Mesodermal cell (in vitro differentiated cells): ENCODE measurements around the gene OPCML.

Source experiments
- H3K27ac ChIP-seq: 2 replicates; pipeline ENCODE4 v1.7.0; 2013; ENCODE audit warnings: mild to moderate bottlenecking, low read depth, low read length, moderate library complexity; ENCODE audit not compliant: severe bottlenecking
- H3K36me3 ChIP-seq: 2 replicates; pipeline ENCODE4 v1.7.1; 2013; ENCODE audit warnings: mild to moderate bottlenecking, low read length, moderate library complexity; ENCODE audit not compliant: control insufficient read depth, insufficient read depth
- H3K4me1 ChIP-seq: one replicate; pipeline ENCODE4 v1.7.1; 2013; ENCODE audit warnings: mild to moderate bottlenecking, low read length; ENCODE audit not compliant: insufficient read depth, control insufficient read depth, poor library complexity, severe bottlenecking
- H3K4me3 ChIP-seq: 2 replicates; pipeline ENCODE4 v1.7.0; 2013; ENCODE audit warnings: low read length, control low read depth, mild to moderate bottlenecking; ENCODE audit not compliant: insufficient read depth, poor library complexity, severe bottlenecking; ENCODE audit errors: extremely low read depth
- H3K9me3 ChIP-seq: 2 replicates; pipeline ENCODE4 v1.7.1; 2013; ENCODE audit warnings: mild to moderate bottlenecking, low read length, moderate library complexity; ENCODE audit not compliant: control insufficient read depth
- WGBS, 2 experiments: methylation state at CpG; one replicate each; pipeline ENCODE4 v1.1.5; 2013; ENCODE audit warnings: missing lambda C conversion rate in 2 of 2; ENCODE audit not compliant: insufficient coverage in 2 of 2; 5-methylcytosine and 5-hydroxymethylcytosine counted together

Gene OPCML

DNA sequence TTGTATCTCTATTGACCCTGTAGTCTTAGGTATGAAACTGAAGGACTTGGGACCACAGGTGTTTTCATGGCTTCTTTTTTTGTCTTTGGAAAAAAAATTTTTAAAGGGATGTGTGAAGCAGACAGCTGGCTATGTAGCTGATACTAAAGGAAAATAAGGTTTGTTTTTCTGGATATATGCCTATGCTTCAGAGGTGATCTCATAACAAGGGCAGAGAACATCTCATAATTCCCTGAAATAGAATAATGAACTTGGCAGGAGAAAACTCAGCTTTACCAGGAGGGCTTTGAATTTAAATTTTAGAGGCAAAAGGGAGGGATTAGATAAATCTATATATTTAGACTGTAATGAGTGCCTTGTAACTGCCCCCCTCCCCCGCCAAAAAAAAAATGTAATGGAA, 714.9 kb downstream of the OPCML start:
- H3K36me3 ChIP-seq = no peaks in the 10 kb centered on the region
- H3K4me3 ChIP-seq = no peak overlapping the region
- H3K9me3 ChIP-seq = no peaks in the 10 kb centered on the region
- no CpG with 5 or more reads among the region's 1 CpG for WGBS, 2 experiments
- no peak overlapping the region for H3K27ac ChIP-seq
- H3K4me1 ChIP-seq = peaks cover 15% of the 10 kb centered on the region

DNA sequence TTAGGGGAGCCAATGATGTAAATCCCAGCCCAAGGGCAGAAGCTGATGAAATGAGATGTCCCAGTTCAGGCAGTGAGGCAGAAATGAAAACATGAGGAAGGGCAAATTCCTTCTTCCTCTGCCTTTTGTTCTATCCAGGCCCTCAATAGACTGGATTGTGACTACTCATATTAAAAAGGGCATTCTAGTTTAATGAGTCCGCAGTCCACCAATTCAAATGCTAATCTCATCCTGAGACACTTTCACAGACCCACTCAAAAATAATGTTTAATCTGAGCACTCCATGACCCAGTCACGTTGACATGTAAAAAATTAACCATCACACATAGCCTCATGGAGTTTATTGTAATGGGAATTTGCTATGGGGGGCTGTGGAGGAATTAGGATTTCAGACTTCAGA, 717.9 kb downstream of the OPCML start:
- H3K4me3 ChIP-seq = no peak overlapping the region
- WGBS, 2 experiments = no CpG with 5 or more reads among the region's 2 CpGs
- H3K27ac ChIP-seq = no peak overlapping the region
- no peaks in the 10 kb centered on the region for H3K36me3 ChIP-seq
- H3K9me3 ChIP-seq = no peaks in the 10 kb centered on the region
- peaks cover 2% of the 10 kb centered on the region for H3K4me1 ChIP-seq

DNA sequence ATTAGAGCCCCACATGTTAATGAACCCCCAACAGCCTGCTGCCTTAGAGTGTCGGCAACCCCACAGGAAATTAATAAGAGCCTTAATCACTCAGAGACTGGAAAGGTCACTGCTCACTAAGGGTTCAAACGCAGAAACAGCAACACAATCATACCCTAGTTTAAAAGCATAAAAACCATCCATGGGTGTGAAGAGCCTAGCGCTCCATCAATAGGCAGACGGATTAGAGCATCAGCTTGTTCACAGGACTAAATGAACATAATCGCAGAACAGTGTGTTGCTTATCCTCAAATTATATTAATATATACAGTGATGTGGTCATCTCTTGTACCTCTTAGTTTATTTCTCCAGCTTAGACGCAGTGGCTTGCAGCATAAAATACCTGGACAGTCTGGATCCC, 720.7 kb downstream of the OPCML start:
- Histone ChIP-seq H3K27ac (no peak overlapping the region), H3K36me3 (no peaks in the 10 kb centered on the region), H3K4me1 (peaks cover 2% of the 10 kb centered on the region), H3K9me3 (no peaks in the 10 kb centered on the region), H3K4me3 (no peak overlapping the region)
- WGBS, 2 experiments = 89% methylated on average over 3 to 4 of the region's 6 CpGs

DNA sequence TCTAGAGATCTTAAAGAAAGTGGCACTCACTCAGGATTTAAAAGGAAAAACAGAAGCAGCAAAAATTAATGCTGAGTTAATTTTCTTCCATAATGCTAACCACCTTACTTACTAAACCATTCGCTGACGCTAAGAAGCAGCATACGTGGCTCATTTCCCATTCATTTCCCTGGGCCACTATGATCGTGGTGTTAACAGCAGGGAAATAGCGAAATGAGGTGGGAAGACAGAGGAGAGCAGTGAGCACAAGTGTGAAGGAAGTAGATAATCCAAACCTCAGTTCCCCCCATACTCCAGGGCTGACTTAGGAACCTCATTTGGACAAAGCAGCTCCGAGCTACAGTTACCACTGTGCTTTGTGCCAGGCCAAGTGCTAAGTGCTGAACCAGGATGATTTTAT, 723.2 kb downstream of the OPCML start:
- H3K4me3 ChIP-seq = no peak overlapping the region
- H3K36me3 ChIP-seq = no peaks in the 10 kb centered on the region
- H3K9me3 ChIP-seq = peaks cover 3% of the 10 kb centered on the region
- H3K27ac ChIP-seq = no peak overlapping the region
- peaks cover under 1% of the 10 kb centered on the region for H3K4me1 ChIP-seq
- 95 to 100% methylated on average over 4 of the region's 6 CpGs for WGBS, 2 experiments

DNA sequence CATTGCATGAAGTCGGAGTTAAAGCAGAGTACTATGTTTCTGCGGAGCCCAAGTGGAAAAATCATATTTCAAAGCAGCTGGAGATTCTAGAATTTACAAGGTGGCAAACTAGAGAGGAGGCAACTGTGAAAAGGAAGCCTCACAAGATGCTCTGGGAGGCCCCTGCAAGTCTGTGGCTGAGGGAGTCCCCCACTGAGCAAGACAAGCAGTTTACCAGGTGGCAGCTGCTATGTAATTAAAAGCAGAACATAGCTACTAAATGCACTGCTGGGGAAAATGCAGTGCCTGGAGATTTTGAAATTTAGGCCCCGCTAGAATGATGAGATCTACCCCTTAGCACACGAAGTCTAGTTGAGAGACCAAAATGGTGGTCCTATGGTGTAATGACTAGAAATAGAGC, 728.0 kb downstream of the OPCML start:
- no peak overlapping the region for H3K27ac ChIP-seq
- 72 to 90% methylated on average over 2 to 4 of the region's 4 CpGs for WGBS, 2 experiments
- peaks cover 3% of the 10 kb centered on the region for H3K9me3 ChIP-seq
- no peak overlapping the region for H3K4me3 ChIP-seq
- H3K4me1 ChIP-seq = no peaks in the 10 kb centered on the region
- no peaks in the 10 kb centered on the region for H3K36me3 ChIP-seq

DNA sequence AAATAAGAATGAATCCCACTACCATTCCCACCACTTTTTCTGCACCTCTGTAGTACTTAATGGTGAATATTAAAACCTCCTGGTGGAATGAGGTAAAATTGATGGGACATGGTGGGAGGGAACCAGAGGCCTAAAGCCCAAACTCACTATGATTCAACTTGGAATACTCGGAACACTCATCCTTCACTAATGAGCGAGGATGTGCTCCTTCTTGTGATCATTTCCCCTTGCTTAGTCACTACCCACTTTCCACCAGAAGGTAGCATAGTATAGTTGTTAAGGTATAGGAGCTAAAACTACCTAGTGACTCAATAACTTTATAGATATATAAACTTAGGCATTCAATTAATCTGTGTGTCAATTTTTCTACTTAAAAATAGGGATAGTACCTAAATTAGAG, 728.9 kb downstream of the OPCML start:
- H3K4me3 ChIP-seq = no peak overlapping the region
- peaks cover 3% of the 10 kb centered on the region for H3K9me3 ChIP-seq
- no peaks in the 10 kb centered on the region for H3K36me3 ChIP-seq
- no peak overlapping the region for H3K27ac ChIP-seq
- no CpG with 5 or more reads among the region's 2 CpGs for WGBS, 2 experiments
- H3K4me1 ChIP-seq = no peaks in the 10 kb centered on the region

DNA sequence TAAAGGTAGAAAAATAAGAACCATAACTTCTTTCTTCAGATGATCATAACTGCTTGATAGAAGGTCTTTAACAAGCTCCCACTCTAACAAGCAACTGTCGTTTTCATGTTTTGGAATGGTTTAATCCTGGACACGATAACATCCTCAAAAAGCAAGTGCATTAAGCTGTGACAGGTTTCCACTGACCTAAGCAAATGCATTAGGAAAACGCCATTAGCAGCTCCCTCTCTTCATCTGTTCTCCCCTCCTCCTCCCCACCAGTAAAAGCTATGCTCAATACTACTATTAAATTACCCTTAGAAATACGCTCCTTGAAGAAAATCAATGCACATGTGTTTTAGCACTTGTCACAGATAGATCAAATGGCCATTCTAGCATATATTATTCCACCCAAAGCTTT, 729.4 kb downstream of the OPCML start:
- no peaks in the 10 kb centered on the region for H3K4me1 ChIP-seq
- 93% methylated on average over 4 of the region's 4 CpGs for WGBS, 2 experiments
- no peak overlapping the region for H3K27ac ChIP-seq

DNA sequence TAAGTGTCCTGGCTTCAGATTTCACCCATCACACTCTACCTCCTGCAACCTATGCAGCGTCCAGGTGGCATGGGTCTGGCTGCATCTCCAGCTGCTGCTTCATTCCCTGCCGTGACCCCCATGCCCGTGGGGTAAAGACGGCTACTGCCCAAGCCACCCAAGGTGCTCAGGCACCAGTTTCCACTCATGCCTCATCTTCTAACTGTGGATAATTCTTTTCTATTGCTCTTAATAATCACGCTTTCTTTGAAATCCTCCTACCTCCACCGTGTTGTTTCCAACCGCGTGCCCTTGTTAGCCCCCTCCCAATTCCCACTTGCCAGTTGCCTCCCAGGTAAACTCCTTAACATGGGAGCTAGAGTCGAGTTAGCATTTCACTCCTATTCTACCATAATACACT, 738.5 kb downstream of the OPCML start:
- Histone ChIP-seq H3K27ac (no peak overlapping the region), H3K9me3 (no peaks in the 10 kb centered on the region), H3K36me3 (no peaks in the 10 kb centered on the region), H3K4me3 (no peak overlapping the region), H3K4me1 (no peaks in the 10 kb centered on the region)
- 91 to 96% methylated on average over 7 to 9 of the region's 9 CpGs for WGBS, 2 experiments

More for the DNA sequence above, 729.4 kb downstream of the OPCML start:
- Histone ChIP-seq H3K4me3 (no peak overlapping the region), H3K9me3 (peaks cover 3% of the 10 kb centered on the region), H3K36me3 (no peaks in the 10 kb centered on the region)

DNA sequence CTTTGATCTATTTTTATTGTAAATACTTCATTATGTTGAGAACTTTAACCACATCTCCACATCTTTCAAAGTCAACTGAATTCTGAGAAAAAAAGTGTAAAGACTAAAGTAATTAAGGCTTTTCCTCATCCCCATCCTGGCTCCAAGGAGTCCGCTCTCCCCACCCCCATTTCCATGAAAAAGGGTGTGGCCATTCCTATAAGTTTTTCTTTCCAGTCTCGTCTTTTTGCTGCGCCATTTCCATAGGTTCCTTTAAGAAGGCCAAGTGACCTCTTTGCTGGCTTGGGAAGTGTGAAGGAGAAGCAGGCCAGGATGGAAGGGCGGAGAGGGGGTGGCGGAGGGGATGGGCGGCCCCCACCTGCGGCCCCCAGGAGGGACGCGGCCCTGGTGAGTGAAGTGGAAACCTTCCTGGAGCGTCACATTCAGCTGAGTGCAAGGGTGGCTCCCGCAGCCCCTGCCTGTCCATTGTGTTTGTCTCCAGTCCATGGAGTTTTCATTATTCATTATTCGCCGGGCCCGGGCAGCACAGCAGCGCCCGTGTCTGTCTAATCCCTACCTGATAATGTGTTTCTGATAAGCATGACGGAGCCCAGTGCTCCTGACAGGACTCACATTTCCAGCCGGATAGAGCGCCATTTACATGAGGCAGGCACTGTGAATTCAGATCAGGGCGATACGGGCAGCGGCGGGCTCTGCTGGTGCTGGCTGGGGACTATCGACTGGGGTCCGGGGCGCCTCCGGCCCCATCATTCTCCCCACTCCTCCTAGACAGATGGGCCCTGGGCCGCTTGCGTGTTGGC, 739.8 kb downstream of the OPCML start:
- no peak overlapping the region for H3K27ac ChIP-seq
- 88 to 91% methylated on average over 20 to 24 of the region's 29 CpGs for WGBS, 2 experiments

DNA sequence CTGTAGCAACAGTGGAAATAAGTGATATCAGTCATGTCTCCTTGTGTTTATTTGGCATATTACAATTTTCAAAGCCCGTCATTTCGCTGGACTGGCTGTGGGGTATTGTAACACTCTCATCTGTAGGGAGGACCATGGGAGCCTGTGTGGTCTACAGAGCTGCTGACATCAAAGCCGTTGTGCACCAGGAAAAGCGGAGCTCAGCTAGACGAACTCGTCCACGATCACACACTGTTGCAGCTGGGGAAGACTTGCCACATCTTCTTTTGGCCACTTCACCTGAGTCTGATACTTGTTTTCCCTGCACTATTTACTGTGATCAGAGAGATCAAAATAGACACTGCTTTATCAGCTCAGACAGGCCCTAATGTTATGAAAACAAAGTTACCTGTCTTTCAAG, 741.3 kb downstream of the OPCML start:
- H3K4me3 ChIP-seq = no peak overlapping the region
- H3K4me1 ChIP-seq = no peaks in the 10 kb centered on the region
- no peaks in the 10 kb centered on the region for H3K9me3 ChIP-seq
- WGBS, 2 experiments = 94 to 95% methylated on average over 7 of the region's 7 CpGs
- H3K27ac ChIP-seq = no peak overlapping the region
- no peaks in the 10 kb centered on the region for H3K36me3 ChIP-seq

More for the DNA sequence above, 739.8 kb downstream of the OPCML start:
- no peaks in the 10 kb centered on the region for H3K9me3 ChIP-seq
- H3K36me3 ChIP-seq = no peaks in the 10 kb centered on the region
- no peaks in the 10 kb centered on the region for H3K4me1 ChIP-seq
- H3K4me3 ChIP-seq = no peak overlapping the region

DNA sequence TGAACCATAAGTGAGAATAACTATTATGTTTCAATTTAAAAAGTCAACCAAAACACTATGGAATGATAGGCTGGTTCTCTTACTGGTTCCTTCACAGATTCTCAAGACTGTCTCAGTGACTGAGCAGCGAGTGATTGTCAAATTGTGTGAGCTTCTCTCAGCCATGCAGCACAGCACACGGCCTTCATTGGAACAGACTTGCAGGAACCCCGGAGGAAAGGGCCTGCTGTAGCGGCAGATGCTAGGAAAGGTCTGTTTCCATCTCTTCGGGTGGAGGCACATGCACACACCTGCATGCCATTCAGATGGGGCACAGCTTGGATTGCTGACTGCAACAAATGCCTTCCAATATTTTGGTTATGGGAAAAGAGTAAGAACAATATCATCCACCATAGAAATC, 741.8 kb downstream of the OPCML start:
- Histone ChIP-seq H3K9me3 (no peaks in the 10 kb centered on the region), H3K4me3 (no peak overlapping the region), H3K36me3 (no peaks in the 10 kb centered on the region), H3K4me1 (no peaks in the 10 kb centered on the region), H3K27ac (no peak overlapping the region)
- 88 to 95% methylated on average over 5 of the region's 5 CpGs for WGBS, 2 experiments
